ENCODE results near the gene MAK.
"Not testable (repeated sequence)": the region's sequence is repeated elsewhere in the genome, so short reads cannot be mapped to it uniquely, and the experiment has no call there.

The MAK gene

DNA sequence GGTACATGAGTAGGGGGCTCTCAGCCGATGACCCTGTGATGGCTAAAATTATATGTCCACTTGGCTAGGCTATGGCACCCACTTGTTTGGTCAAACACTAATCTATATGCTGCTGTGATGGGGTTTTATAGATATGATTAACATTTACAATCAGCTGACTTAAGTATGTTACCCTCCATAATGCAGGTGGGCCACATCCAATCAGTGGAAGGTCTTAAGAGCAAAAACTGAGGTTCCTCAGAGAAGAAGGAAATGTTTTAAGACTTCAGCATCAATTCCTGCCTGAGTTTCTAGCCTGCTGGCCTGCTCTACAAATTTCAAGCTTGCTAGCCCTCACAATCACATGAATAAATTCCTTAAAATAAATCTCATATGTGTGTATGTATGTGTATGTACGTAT, 18.9 kb upstream of the MAK start:
- H3K27ac Mint-ChIP-seq, result no peak overlapping the region
- H3K36me3 Mint-ChIP-seq (ENCODE audit: low read depth), result peaks cover 12% of the 10 kb centered on the region
- no peak overlapping the region for H3K4me3 Mint-ChIP-seq
- H3K9me3 Mint-ChIP-seq, result peaks cover 38% of the 10 kb centered on the region
- H3K4me1 Mint-ChIP-seq, result peaks cover 5% of the 10 kb centered on the region
- DNase-seq, result no peak
- H3K27me3 Mint-ChIP-seq (ENCODE audit: low read depth, poor library complexity), result peaks cover 19% of the 10 kb centered on the region
- TF ChIP-seq, protein P1, sequence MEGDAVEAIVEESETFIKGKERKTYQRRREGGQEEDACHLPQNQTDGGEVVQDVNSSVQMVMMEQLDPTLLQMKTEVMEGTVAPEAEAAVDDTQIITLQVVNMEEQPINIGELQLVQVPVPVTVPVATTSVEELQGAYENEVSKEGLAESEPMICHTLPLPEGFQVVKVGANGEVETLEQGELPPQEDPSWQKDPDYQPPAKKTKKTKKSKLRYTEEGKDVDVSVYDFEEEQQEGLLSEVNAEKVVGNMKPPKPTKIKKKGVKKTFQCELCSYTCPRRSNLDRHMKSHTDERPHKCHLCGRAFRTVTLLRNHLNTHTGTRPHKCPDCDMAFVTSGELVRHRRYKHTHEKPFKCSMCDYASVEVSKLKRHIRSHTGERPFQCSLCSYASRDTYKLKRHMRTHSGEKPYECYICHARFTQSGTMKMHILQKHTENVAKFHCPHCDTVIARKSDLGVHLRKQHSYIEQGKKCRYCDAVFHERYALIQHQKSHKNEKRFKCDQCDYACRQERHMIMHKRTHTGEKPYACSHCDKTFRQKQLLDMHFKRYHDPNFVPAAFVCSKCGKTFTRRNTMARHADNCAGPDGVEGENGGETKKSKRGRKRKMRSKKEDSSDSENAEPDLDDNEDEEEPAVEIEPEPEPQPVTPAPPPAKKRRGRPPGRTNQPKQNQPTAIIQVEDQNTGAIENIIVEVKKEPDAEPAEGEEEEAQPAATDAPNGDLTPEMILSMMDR (IDR thresholded peaks at IDR 0.05), result no peak

DNA sequence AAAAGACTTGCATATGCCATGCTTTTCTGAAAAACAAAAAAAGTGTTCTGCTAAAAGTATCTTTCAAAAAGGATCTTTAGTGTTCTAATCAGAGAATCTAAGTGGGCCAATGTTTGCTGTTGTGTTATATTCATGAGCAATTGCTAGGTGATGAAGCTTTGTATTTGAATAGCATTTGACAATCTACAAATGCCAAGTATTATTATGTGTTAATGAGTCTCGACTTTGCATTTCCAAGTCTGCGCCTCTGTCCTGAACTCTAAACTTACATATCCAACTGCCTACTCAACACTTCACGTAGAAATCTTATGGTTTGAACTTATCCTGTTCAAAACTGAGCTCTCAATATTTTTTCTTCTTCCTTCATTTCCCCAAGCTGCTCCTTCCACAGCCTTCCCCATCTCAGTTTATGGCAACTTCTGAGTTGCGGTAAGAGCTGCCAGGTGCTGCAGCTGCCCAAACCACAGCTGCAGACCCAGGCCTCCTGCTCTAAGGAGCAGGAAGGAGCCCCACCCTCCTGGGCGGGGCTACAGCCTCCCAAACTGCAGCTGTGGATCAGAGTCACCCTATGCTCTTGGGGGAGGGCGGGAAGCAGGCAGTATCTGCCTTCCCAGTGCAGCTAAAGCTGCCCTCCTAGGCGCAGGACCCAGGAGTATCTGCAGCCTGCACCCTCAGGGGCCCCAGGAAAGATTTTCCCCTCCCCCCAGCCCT, 16.7 kb upstream of the MAK start:
- DNase-seq, result no peak
- H3K27ac Mint-ChIP-seq, result no peak overlapping the region
- TF ChIP-seq, protein P1 (IDR thresholded peaks at IDR 0.05), result no peak
- H3K4me3 Mint-ChIP-seq, result no peak overlapping the region
- H3K27me3 Mint-ChIP-seq (ENCODE audit: low read depth, poor library complexity), result peaks cover 13% of the 10 kb centered on the region
- H3K4me1 Mint-ChIP-seq, result peaks cover 16% of the 10 kb centered on the region
- peaks cover 19% of the 10 kb centered on the region for H3K36me3 Mint-ChIP-seq (ENCODE audit: low read depth)
- peaks cover 42% of the 10 kb centered on the region for H3K9me3 Mint-ChIP-seq

DNA sequence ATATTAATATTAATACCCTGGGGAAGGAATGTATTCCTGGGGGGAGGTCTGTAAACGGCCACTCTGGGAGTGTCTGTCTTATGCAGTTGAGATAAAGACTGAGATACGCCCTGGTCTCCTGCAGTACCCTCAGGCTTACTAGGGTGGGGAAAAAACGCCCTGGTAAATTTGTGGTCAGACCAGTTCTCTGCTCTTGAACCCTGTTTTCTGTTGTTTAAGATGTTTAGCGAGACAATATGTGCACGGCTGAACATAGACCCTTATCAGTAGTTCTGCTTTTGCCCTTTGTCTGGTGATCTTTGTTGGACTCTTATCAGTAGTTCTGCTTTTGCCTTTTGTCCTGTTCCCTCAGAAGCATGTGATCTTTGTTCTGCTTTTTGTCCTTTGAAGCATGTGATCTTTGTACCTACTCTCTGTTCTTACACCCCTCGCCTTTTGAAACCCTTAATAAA, 15.5 kb upstream of the MAK start:
- H3K9me3 Mint-ChIP-seq, result peaks cover 42% of the 10 kb centered on the region
- H3K27ac Mint-ChIP-seq, DNase-seq, H3K4me3 Mint-ChIP-seq: not testable (repeated sequence)
- peaks cover 19% of the 10 kb centered on the region for H3K36me3 Mint-ChIP-seq (ENCODE audit: low read depth)
- peaks cover 13% of the 10 kb centered on the region for H3K27me3 Mint-ChIP-seq (ENCODE audit: low read depth, poor library complexity)
- H3K4me1 Mint-ChIP-seq, result peaks cover 24% of the 10 kb centered on the region

DNA sequence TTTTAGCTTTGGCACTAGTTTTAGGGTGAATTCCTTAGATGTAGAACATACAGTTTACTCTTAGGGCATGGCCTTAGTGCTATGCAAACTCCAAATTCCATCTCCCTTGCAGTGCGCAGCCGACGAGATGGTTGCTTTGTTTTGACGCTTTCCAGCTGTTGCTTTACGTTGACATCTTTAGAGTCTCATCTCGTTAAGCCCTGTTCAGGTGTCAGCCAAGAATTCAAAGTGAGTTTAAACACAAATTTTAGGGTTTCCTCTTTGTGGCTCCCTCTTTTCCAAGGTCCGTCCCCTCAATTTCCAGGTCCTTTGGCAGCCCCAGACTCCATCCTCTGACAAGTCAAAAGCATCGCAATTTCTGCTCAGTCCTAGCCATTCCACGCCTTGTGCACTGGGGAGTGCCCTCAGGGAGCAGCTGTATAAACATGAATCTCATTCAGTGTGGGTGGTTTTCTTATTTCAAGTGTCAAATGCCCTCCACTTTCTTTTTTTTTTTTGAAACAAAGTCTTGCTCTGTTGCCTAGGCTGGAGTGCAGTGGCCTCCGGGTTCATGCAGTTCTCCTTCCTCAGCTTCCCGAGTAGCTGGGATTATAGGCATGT, 14.1 kb upstream of the MAK start:
- Mint-ChIP-seq H3K27ac (peak overlapping the region; percentile 57), H3K4me3 (no peak overlapping the region), H3K36me3 (ENCODE audit: low read depth) (peaks cover 19% of the 10 kb centered on the region), H3K27me3 (ENCODE audit: low read depth, poor library complexity) (peaks cover 10% of the 10 kb centered on the region), H3K4me1 (peaks cover 24% of the 10 kb centered on the region), H3K9me3 (peaks cover 42% of the 10 kb centered on the region)
- no peak for DNase-seq
- TF ChIP-seq, protein P1 (IDR thresholded peaks at IDR 0.05), result no peak

DNA sequence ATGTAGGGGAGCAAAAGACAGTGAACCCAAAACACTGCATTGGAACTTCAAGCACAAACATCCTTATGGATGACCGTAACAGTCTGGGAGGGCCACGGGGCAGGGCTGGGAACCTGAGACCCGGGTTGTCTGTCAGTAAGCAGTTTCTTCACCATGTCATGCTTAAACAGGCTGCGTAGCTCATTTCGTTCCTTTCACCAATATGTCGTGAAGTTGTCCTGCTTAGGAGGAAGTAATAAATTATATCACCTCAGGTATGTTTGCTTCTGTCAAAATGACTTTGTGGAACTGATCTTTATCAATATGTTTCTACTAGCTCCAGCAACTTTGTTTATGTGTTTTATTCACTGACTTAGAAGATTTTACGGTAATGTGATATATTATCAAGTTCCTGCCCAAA, 12.4 kb upstream of the MAK start:
- no peak overlapping the region for H3K4me3 Mint-ChIP-seq
- H3K4me1 Mint-ChIP-seq, result peaks cover 29% of the 10 kb centered on the region
- peaks cover 38% of the 10 kb centered on the region for H3K9me3 Mint-ChIP-seq
- peaks cover 14% of the 10 kb centered on the region for H3K27me3 Mint-ChIP-seq (ENCODE audit: low read depth, poor library complexity)
- peaks cover 19% of the 10 kb centered on the region for H3K36me3 Mint-ChIP-seq (ENCODE audit: low read depth)
- TF ChIP-seq, protein P1 (IDR thresholded peaks at IDR 0.05), result no peak
- peak overlapping the region; percentile 82 for H3K27ac Mint-ChIP-seq
- DNase-seq, result no peak

DNA sequence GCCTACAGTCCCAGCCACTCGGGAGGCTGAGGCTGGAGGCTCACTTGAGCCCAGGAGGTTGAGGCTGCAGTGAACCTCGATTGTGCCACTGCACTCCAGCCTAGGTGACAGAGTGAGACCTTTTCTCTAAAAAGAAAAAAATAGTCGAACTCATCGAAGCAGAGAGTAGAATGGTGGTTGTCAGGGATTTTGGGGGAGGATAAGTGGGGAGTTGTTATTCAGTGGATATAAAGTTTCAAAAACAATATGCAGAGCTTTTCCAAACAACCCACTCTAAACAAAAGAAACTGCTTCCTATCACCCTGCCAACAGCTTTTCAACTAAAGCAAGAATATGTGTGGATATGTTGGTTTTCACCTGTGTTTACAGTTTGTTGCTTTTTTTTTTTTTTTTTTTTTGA, 11.6 kb upstream of the MAK start:
- Mint-ChIP-seq H3K27ac (no peak overlapping the region), H3K4me1 (peaks cover 29% of the 10 kb centered on the region), H3K9me3 (peaks cover 34% of the 10 kb centered on the region), H3K36me3 (ENCODE audit: low read depth) (peaks cover 19% of the 10 kb centered on the region), H3K27me3 (ENCODE audit: low read depth, poor library complexity) (peaks cover 17% of the 10 kb centered on the region), H3K4me3 (no peak overlapping the region)
- DNase-seq, result no peak
- TF ChIP-seq, protein P1 (IDR thresholded peaks at IDR 0.05), result no peak
